Urinary bladder (tissue), 4 donors: ENCODE measurements around the gene NCR3LG1. TPM values are rescaled to one million over a fixed set of nuclear protein-coding genes. Genes with fewer than 3 reads are reported as not detected.

Experiments
- DNase-seq: peaks from one replicate; pipeline ENCODE4 v3.0.0-alpha.2; 2015; ENCODE audit errors: extremely low spot score
- H3K27ac ChIP-seq: one replicate; pipeline ENCODE4 v1.5.1; 2013; ENCODE audit warnings: low read depth, mild to moderate bottlenecking, moderate library complexity
- H3K36me3 ChIP-seq: one replicate; pipeline ENCODE4 v1.6.1; 2013; ENCODE audit warnings: mild to moderate bottlenecking, moderate library complexity; ENCODE audit not compliant: insufficient read depth
- H3K4me1 ChIP-seq: one replicate; pipeline ENCODE4 v1.6.1; 2013; ENCODE audit warnings: mild to moderate bottlenecking, moderate library complexity; ENCODE audit not compliant: insufficient read depth
- H3K4me3 ChIP-seq: one replicate; pipeline ENCODE4 v1.5.1; 2013; ENCODE audit warnings: low read depth, low read length
- WGBS: extraction: QIAGEN DNeasy Blood & Tissue Kit; methylation state at CpG from one replicate; pipeline ENCODE4 v1.1.7; 2013; 5-methylcytosine and 5-hydroxymethylcytosine counted together
- polyA plus RNA-seq: library from polyadenylated mRNA; stranded (reverse); fragments of 200-250 nt; gene quantifications from one replicate; pipeline ENCODE4 v1.2.3, GENCODE V29; 2013
- total RNA-seq: library from RNA; depleted of rRNA; stranded (reverse); fragments of >200 nt; gene quantifications from one replicate; pipeline ENCODE4 v1.2.3, GENCODE V29; 2014
- donor health status: healthy with polysubstance abuse.
- donor health status: healthy.

Gene NCR3LG1, protein sequence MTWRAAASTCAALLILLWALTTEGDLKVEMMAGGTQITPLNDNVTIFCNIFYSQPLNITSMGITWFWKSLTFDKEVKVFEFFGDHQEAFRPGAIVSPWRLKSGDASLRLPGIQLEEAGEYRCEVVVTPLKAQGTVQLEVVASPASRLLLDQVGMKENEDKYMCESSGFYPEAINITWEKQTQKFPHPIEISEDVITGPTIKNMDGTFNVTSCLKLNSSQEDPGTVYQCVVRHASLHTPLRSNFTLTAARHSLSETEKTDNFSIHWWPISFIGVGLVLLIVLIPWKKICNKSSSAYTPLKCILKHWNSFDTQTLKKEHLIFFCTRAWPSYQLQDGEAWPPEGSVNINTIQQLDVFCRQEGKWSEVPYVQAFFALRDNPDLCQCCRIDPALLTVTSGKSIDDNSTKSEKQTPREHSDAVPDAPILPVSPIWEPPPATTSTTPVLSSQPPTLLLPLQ
- total RNA-seq = 1.6 TPM
- 0.76 TPM for polyA plus RNA-seq

GRCh38 chr11:17351510-17352176 is at the start of gene NCR3LG1:
TSS of gene NCR3LG1 (plus strand) at chr11:17351800. CDS start at chr11:17351970, 170 bp downstream.
- DNase-seq = no peak
- WGBS = 1% methylated on average over 61 of the region's 61 CpGs
- H3K36me3 ChIP-seq = no peaks in the 10 kb centered on the region

DNA sequence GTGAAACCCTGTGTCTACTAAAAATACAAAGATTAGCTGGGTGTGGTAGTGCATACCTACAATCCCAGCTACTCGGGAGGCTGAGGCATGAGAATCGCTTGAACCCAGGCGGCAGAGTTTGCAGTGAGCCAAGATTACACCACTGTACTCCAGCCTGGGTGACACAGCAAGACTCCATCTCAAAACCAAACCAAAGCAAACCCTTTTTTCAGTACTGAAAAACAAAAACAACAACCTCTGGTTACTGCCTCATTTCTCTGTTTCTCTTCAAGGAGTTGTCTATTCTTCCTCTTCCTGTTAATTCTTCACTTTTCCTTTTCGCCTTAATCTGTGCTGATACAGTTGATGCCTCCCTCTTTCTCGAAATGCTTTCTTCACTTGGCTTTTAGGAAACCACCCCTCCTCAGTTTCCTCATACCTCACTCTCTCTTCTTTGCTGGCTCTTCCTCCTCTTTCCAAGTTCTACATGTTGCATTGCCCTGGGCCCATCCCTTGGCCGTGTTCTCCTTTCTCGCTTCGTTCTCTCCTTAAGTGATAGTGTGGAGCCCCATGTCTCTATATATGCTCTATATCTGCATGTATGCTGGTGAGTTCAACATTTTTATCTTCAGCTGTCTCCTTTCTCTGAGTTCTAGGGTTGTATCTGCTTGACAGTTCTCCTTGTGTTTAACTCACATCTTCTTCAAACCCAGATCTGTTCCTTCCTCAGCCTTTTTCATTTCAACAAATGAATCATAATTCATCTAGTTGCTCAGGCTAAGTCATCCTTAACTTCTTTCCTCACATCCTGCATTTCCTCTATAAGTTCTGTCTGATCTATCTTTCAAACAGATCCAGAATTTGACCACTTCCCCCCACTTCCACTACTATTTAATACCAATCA is 38.0 kb upstream of the NCR3LG1 start:
- WGBS = 93% methylated on average over 8 of the region's 8 CpGs
- Histone ChIP-seq H3K36me3 (peaks cover 2% of the 10 kb centered on the region), H3K4me3 (no peak overlapping the region), H3K27ac (no peak overlapping the region), H3K4me1 (no peaks in the 10 kb centered on the region)
- no peak for DNase-seq

More at GRCh38 chr11:17351510-17352176, at the start of gene NCR3LG1:
- no peaks in the 10 kb centered on the region for H3K4me1 ChIP-seq
- peak within 1 kb of the TSS; percentile 76 for H3K4me3 ChIP-seq
- no peak within 1 kb of the TSS for H3K27ac ChIP-seq

DNA sequence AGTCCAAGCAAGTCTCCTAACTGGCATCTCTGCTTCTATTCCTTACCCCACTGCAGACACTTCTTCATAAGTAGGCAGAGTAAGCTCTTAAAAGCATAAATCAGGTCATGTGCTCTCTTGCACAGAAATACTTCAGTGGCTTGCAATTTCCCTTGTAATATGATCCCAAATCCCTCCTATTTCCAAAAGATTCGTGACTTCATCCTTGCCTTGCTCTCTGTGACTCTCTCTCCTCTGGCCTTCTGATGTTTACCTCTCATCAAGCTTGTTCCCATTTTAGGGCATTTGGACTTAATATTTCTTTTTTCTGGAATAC is 37.4 kb upstream of the NCR3LG1 start:
- Histone ChIP-seq H3K4me3 (no peak overlapping the region), H3K36me3 (peaks cover 2% of the 10 kb centered on the region), H3K4me1 (no peaks in the 10 kb centered on the region), H3K27ac (no peak overlapping the region)
- no peak for DNase-seq
- WGBS = 32% methylated on average over 1 of the region's 1 CpG

GRCh38 chr11:17314904-17315426 is 36.6 kb upstream of the NCR3LG1 start:
- Histone ChIP-seq H3K27ac (no peak overlapping the region), H3K4me3 (no peak overlapping the region), H3K4me1 (no peaks in the 10 kb centered on the region), H3K36me3 (peaks cover 2% of the 10 kb centered on the region)
- WGBS = 86% methylated on average over 1 of the region's 1 CpG
- no peak for DNase-seq

DNA sequence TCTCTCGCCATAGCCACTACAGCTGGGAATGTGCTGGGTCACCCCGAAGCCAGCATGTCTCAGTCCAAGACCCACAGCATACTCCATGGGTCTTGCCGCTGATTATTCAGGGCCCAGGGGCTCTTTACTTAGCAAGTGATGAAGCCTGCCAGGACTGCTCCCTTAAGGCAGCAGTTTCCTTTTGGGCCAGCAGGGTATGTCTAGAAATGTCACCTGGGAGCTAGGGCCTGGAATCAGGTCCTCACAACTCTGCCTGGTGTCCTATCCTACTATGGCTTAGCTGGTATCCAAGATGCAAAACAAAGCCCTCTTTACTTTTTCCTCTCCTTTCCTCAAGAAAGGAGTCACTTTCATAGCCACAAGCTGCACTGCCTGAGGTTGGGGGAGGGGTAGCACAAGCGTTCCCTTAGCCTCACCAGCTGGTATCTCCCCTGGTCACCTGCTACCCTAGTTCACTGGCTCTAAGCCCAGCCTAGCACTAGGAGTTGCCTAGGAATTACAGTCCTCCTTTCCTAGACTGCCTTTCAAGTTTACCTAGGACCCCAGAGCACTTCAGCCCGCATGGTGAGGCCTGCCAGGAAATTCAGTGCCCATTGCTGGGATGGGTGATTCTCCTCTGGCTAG is 22.6 kb upstream of the NCR3LG1 start:
- H3K36me3 ChIP-seq = no peaks in the 10 kb centered on the region
- no peaks in the 10 kb centered on the region for H3K4me1 ChIP-seq
- DNase-seq = no peak
- H3K27ac ChIP-seq = no peak overlapping the region
- no peak overlapping the region for H3K4me3 ChIP-seq
- 95% methylated on average over 5 of the region's 5 CpGs for WGBS

GRCh38 chr11:17331669-17332068 is 19.9 kb upstream of the NCR3LG1 start:
- H3K27ac ChIP-seq = no peak overlapping the region
- no peak overlapping the region for H3K4me3 ChIP-seq
- H3K4me1 ChIP-seq = no peaks in the 10 kb centered on the region
- 43% methylated on average over 2 of the region's 2 CpGs for WGBS
- no peak for DNase-seq
- no peaks in the 10 kb centered on the region for H3K36me3 ChIP-seq

GRCh38 chr11:17333799-17334586 is 17.6 kb upstream of the NCR3LG1 start:
- H3K27ac ChIP-seq = no peak overlapping the region
- H3K4me3 ChIP-seq = no peak overlapping the region
- no peaks in the 10 kb centered on the region for H3K4me1 ChIP-seq
- DNase-seq = no peak
- 83% methylated on average over 4 of the region's 4 CpGs for WGBS
- no peaks in the 10 kb centered on the region for H3K36me3 ChIP-seq

GRCh38 chr11:17343257-17343656 is 8.3 kb upstream of the NCR3LG1 start:
- Histone ChIP-seq H3K4me3 (no peak overlapping the region), H3K27ac (no peak overlapping the region), H3K4me1 (no peaks in the 10 kb centered on the region), H3K36me3 (no peaks in the 10 kb centered on the region)
- no peak for DNase-seq
- WGBS = 100% methylated on average over 2 of the region's 2 CpGs

- Histone ChIP-seq H3K36me3 (no peaks in the 10 kb centered on the region), H3K4me3 (no peak overlapping the region), H3K27ac (no peak overlapping the region), H3K4me1 (no peaks in the 10 kb centered on the region)
- 95% methylated on average over 1 of the region's 1 CpG for WGBS
- DNase-seq = no peak
Observed at GRCh38 chr11:17343907-17344306, 7.7 kb upstream of the NCR3LG1 start.

DNA sequence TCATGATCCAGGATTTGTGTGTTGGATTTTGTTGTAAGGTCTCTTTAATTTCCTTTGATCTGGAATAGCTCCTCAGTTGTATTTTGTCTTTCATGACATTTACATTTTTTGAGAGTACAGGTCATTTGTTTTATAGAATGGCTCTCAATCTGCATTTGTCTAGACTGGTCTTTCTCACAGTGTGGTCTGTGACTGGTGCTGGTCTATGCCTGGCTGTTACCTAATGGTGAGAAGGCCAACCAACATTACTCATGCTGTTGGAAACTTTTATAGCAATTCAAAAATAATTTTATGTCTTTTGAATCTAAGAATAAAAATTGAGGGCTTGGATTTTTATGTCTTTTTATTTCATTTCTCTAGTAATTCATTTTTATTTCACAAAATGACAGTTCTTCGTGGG is 3.9 kb upstream of the NCR3LG1 start:
- 77% methylated on average over 1 of the region's 1 CpG for WGBS
- no peaks in the 10 kb centered on the region for H3K4me1 ChIP-seq
- no peaks in the 10 kb centered on the region for H3K36me3 ChIP-seq
- no peak for DNase-seq
- no peak overlapping the region for H3K4me3 ChIP-seq
- no peak overlapping the region for H3K27ac ChIP-seq

DNA sequence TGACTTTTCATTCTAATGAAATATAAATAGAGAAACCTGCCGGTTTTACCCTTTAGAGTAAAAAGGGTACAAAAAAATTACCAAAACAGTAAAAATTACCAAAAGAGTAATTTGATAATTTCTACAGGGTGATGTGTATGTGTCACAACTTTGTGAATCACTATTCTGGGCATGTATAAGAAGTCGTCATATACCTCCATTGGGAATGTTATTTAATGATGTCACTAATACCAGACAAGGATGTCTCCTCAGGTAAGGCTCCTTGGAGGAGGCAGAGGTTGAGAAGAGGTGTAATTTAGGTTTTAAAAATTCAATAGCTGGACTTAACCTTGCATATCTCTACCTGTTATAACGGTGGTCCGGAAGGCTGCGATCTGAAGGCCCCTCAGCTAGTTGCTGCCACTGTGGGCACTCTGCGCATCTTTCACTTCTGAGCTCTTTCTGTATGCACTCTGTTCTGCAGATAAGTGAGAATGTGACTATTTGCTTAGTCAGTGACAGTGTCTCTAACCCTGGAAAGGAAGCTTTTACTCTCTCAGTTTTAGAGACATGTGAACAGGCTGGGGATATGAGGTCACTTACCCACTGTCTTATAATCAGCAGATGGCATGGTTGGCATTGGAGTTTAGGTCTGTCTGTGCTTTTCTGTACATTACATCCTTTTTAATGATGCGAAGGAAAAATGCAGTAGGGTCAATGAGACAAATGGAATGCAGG is 987 bp upstream of the NCR3LG1 start:
- DNase-seq = no peak
- no peaks in the 10 kb centered on the region for H3K4me1 ChIP-seq
- no peaks in the 10 kb centered on the region for H3K36me3 ChIP-seq
- H3K4me3 ChIP-seq = no peak overlapping the region
- H3K27ac ChIP-seq = no peak overlapping the region
- 94% methylated on average over 7 of the region's 7 CpGs for WGBS

DNA sequence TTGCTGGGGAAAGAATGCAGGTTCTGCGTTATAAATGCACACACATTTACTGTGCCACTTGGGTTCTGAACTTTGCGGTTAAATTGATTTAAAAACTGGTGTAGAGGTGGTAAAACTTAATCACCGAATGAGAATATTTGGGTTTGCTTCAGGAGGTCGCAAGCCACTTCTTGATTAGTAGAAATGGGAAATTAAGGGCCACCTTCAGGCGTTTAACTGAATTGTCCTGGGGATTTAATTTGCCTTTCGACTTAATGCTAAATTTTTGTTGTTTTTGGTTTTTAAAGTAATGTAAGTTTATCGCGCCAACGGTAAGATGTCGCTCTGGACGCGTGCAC is 459 bp upstream of the NCR3LG1 start:
- no peak for DNase-seq
- H3K36me3 ChIP-seq = no peaks in the 10 kb centered on the region
- no peak overlapping the region for H3K27ac ChIP-seq
- peak overlapping the region; percentile 76 for H3K4me3 ChIP-seq
- WGBS = 25% methylated on average over 12 of the region's 12 CpGs
- no peaks in the 10 kb centered on the region for H3K4me1 ChIP-seq
